BLaER1 (cell line): ENCODE results near the gene GPR55.

Source experiments
- H3K27ac ChIP-seq: shearing (Covaris generic); formaldehyde crosslinking; 2 replicates; pipeline ENCODE4 v1.8.1; 2022
- H3K27me3 ChIP-seq: shearing (Covaris generic); formaldehyde crosslinking; 2 replicates; pipeline ENCODE4 v1.8.1; 2022
- H3K36me3 ChIP-seq: shearing (Covaris generic); formaldehyde crosslinking; 2 replicates; pipeline ENCODE4 v1.8.1; 2022
- H3K4me1 ChIP-seq: shearing (Covaris generic); formaldehyde crosslinking; 2 replicates; pipeline ENCODE4 v1.8.1; 2022
- H3K4me2 ChIP-seq: shearing (Covaris generic); formaldehyde crosslinking; 2 replicates; pipeline ENCODE4 v1.8.1; 2022
- H3K4me3 ChIP-seq: shearing (Covaris generic); formaldehyde crosslinking; 2 replicates; pipeline ENCODE4 v1.8.1; 2022
- H3K9ac ChIP-seq: shearing (Covaris generic); formaldehyde crosslinking; 2 replicates; pipeline ENCODE4 v1.8.1; 2022
- H3K9me3 ChIP-seq: shearing (Covaris generic); formaldehyde crosslinking; 2 replicates; pipeline ENCODE4 v1.8.1; 2022
- H4K20me1 ChIP-seq: shearing (Covaris generic); formaldehyde crosslinking; 2 replicates; pipeline ENCODE4 v1.8.1; 2022
- Cebpa-rat ChIP-seq: shearing (Covaris generic); IDR thresholded peaks from 2 replicates; pipeline ENCODE4 v1.8.1; 2022

GPR55 gene

DNA sequence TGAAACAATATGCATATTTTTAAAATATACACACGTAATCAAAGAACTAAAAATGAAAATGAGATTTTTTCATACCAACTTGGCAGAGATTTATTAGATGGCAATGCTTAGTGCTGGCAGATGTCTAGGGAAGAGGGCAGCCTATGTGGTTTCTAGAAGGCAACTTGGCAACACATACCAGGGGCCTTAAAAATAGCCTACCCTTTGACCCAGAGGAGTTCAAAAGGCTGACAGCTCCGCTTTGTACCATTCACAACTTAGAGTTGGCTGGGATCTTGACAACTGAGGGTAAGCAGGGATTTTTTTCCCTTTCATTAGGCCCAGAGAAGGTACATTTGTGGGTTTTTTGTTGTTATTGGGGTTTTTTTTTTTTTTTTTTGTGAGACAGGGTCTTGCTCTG is 26.4 kb upstream of the GPR55 start:
- Histone ChIP-seq H3K27ac (no peak overlapping the region), H4K20me1 (no peaks in the 10 kb centered on the region), H3K9ac (no peak overlapping the region), H3K36me3 (no peaks in the 10 kb centered on the region), H3K4me3 (no peak overlapping the region), H3K4me1 (peaks cover 40% of the 10 kb centered on the region), H3K9me3 (no peaks in the 10 kb centered on the region), H3K27me3 (peaks cover 2% of the 10 kb centered on the region; the same call in 1 of the 2 replicates), H3K4me2 (no peak overlapping the region)
- no peak for TF ChIP-seq Cebpa-rat

DNA sequence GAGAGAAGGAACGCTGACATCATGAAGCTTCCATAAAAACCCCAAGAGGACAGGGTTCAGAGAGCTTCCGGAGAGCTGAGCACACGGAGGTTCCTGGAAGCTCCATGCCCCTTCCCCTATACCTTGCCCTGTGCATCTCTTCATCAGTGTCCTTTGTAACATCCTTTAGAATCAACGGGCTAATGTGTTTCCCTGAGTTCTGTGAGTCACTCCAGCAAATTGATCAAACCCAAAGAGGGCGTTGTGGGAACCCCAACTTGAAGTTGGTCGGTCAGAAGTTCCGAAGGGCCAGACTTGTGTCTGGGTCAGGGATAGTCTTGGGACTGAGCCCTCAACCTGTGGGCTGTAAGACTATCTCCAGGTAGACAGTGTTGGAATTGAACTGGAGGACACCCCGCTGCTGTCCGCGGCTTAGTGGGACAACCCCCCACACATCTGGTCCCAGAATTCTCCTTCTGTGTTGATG is 25.9 kb upstream of the GPR55 start:
- no peak overlapping the region for H3K4me3 ChIP-seq
- no peak overlapping the region for H3K27ac ChIP-seq
- H3K9me3 ChIP-seq: no peaks in the 10 kb centered on the region
- H3K27me3 ChIP-seq: no peaks in the 10 kb centered on the region
- no peaks in the 10 kb centered on the region for H4K20me1 ChIP-seq
- no peak overlapping the region for H3K4me2 ChIP-seq
- no peak for TF ChIP-seq Cebpa-rat
- no peak overlapping the region for H3K9ac ChIP-seq
- H3K36me3 ChIP-seq: no peaks in the 10 kb centered on the region
- peaks cover 40% of the 10 kb centered on the region for H3K4me1 ChIP-seq

DNA sequence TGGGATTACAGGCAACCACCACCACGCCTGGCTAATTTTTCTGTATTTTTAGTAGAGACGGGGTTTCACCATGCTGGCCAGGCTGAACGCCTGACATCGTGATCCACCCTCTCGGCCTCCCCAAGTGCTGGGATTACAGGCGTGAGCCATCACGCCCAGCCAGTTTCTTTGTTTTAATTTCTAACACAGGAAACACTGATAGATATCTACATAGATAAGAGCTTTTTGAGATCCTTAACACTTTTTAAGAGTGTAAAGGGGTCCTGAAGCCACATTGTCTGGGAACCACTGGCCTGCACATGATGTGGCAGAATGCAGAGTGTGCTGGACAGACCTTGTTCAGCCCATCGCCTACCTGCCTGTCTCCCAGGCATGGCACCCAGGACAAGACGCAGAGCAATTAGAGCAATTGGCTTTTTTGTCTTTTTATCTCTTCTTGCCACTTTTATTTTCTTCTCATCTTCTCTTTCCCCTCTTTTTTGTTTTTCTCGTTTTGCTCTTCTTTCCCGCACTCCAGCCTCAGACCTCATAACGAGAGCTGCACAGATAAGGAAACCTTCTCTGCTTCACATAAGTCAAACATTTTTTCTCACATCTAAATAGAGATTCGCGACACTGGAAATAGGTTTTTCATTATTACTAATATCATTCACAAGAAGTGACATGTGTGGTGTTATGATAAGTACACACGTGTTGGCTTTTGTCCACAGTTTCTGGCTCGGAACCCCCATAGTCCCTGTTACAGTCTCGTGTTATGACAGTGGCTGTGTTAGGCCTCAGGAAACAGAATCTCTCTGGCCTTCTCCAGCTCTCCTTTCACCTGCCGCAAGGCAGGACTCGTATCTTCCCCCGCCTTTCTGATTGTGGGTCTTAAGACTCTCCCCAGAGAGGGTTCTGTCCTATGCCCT is 25.2 kb upstream of the GPR55 start:
- Histone ChIP-seq H3K4me1 (peaks cover 40% of the 10 kb centered on the region), H4K20me1 (no peaks in the 10 kb centered on the region), H3K4me3 (no peak overlapping the region), H3K9me3 (no peaks in the 10 kb centered on the region), H3K27ac (no peak overlapping the region), H3K9ac (no peak overlapping the region), H3K4me2 (no peak overlapping the region), H3K27me3 (no peaks in the 10 kb centered on the region), H3K36me3 (no peaks in the 10 kb centered on the region)
- no peak for TF ChIP-seq Cebpa-rat

DNA sequence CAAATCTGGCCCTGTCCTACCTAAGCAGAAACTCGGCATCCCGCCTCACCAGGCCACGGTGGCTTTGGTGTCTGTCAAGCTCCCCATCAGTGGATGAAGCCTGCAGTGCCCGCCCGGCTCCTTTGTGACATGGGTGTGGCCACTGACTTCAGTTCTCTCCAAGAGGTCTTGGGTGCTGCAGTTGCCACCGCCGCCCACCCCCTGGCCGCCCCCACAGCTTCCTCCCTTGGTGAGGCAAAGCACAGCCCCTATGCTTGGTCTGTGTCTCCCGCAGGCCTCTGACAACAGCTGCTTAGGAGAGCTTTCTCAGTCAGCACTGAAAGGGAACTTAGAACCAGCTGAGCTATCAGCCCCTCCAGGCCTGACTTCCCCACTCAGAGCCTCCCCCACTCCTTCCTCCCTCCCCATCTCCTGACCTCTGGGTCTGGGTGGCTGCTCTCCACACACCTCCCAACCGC is 22.9 kb upstream of the GPR55 start:
- Histone ChIP-seq H3K27ac (no peak overlapping the region), H3K4me1 (peaks cover 19% of the 10 kb centered on the region), H3K9me3 (no peaks in the 10 kb centered on the region), H3K27me3 (no peaks in the 10 kb centered on the region), H3K9ac (no peak overlapping the region), H3K36me3 (no peaks in the 10 kb centered on the region), H4K20me1 (no peaks in the 10 kb centered on the region), H3K4me3 (no peak overlapping the region), H3K4me2 (peak overlapping the region; percentile 30; the same call in 1 of the 2 replicates)
- no peak for TF ChIP-seq Cebpa-rat

DNA sequence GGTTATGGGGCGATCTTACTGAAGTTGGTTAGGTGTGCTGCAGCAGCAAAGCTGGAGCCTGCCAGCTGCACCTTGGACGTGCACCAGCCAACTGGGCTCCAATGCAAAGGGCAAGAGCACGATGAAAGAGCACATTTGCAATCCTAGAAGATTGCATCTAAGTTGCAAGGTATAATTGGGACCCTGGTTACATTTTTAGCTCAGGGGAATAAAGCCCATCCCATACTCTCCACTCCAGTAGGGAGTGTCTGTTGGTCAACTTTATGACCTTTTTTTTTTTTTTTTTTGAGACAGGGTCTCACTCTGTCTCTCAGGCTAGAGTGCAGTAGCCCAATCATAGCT is 22.2 kb upstream of the GPR55 start:
- no peaks in the 10 kb centered on the region for H3K36me3 ChIP-seq
- H3K27ac ChIP-seq: no peak overlapping the region
- no peak for TF ChIP-seq Cebpa-rat
- peaks cover 12% of the 10 kb centered on the region for H3K4me1 ChIP-seq
- no peak overlapping the region for H3K9ac ChIP-seq
- H4K20me1 ChIP-seq: no peaks in the 10 kb centered on the region
- H3K4me3 ChIP-seq: no peak overlapping the region
- no peaks in the 10 kb centered on the region for H3K27me3 ChIP-seq
- H3K4me2 ChIP-seq: no peak overlapping the region
- H3K9me3 ChIP-seq: no peaks in the 10 kb centered on the region

DNA sequence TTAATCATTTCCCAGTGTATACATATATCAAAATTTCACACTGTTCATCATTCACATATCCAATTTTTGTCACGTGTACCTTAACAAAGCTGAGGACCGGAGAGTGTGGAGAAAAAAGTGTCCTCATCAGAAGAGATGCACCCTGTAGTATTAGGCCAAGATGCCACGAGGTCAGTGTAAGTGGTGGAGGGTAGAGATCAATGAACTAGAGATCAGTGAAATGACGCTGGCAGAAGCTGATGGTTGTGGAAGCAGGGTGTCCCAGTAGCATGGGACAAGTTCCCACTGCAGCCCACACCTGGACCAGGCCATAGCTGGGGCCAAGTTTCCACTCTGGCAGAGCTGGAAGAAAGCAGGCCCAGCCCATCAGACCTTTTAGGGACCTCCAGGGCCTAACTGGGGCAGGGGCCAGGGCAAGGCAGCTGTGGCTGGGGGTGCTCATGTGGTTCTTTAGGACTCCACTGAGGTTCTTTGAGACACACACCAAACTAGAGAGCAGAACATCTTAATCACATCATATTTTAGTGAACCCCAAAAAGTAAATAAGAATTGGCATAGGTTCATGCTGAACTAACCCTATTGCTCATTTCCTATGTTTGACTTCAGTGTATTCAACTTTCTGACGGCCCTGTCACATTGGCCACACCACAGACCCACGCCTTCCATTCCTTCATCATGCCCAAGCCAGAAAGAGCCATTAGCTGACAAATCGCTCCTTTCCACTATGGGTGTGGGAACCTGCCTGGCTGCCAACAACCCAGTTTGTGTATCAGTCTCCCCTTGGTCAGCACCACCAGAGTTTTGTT is 21.6 kb upstream of the GPR55 start:
- Histone ChIP-seq H3K9ac (no peak overlapping the region), H3K4me3 (no peak overlapping the region), H4K20me1 (no peaks in the 10 kb centered on the region), H3K4me2 (no peak overlapping the region), H3K27me3 (no peaks in the 10 kb centered on the region), H3K4me1 (peaks cover 8% of the 10 kb centered on the region), H3K27ac (no peak overlapping the region), H3K36me3 (no peaks in the 10 kb centered on the region), H3K9me3 (no peaks in the 10 kb centered on the region)
- no peak for TF ChIP-seq Cebpa-rat

DNA sequence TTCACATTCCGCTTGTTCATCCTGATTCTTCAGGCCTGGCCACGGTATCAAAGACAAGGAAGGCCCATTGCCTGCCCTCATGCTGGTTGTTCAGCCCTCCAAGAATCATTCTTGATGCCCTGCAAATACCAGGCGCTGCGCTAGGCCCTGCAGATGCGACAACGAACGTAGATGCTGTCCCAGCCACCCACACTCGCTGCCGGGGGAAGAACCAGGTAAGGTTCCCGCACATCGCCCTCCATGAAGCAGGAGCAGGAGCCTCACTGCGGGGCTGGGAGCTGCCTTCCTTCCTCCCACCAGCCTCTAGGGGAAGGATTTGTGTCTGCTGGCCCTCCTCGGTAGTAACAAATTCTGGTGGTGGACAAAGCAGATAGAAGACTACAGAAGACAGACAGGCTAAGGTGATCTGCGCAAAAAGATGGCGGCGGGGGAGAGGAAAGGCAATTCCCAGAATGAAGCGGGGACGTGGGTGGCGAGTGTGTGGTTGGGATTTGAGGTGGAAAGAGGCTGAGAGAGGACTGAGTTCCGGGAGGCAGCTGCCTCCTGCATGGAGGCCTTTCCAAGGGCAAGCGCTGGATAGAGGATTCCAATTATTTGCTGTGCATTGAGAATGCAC is 19.8 kb upstream of the GPR55 start:
- Histone ChIP-seq H3K9me3 (no peaks in the 10 kb centered on the region), H3K4me1 (peaks cover 8% of the 10 kb centered on the region), H3K4me2 (no peak overlapping the region), H3K36me3 (no peaks in the 10 kb centered on the region), H3K4me3 (no peak overlapping the region), H3K27me3 (no peaks in the 10 kb centered on the region), H4K20me1 (no peaks in the 10 kb centered on the region), H3K27ac (no peak overlapping the region), H3K9ac (no peak overlapping the region)
- TF ChIP-seq Cebpa-rat: no peak

DNA sequence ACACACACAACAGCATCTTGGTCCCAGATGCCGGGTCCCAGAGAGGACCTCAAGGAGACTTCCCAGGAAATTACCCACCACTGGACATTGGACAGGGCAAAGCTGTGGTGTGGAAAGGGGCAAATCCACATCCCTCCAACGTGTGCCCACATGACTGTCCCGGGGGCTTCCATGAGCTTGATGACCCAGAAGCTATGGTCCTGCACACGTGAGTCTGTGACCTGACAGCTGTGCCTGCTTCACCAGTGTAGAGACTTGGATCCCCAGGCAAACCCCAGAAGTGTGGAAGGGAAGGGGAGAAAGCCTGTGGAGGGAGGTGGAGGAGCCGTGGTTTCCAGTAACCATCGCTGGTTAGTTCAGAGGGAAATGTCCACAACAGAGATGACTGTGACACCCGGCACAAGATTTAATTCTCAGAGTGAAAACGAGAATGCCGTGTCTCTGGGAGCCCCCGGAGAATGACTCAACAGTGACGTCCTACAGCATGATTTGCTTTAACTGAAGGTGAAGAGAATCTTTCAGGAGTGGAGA is 19.1 kb upstream of the GPR55 start:
- no peak overlapping the region for H3K27ac ChIP-seq
- no peaks in the 10 kb centered on the region for H3K27me3 ChIP-seq
- no peaks in the 10 kb centered on the region for H4K20me1 ChIP-seq
- no peak overlapping the region for H3K4me3 ChIP-seq
- peaks cover 8% of the 10 kb centered on the region for H3K4me1 ChIP-seq
- H3K9ac ChIP-seq: no peak overlapping the region
- H3K9me3 ChIP-seq: no peaks in the 10 kb centered on the region
- H3K4me2 ChIP-seq: no peak overlapping the region
- TF ChIP-seq Cebpa-rat: no peak
- no peaks in the 10 kb centered on the region for H3K36me3 ChIP-seq
